HEK293T (cell line): ENCODE measurements around the gene PI4KA.
"Not testable (repeated sequence)": the region's sequence is repeated elsewhere in the genome, so short reads cannot be mapped to it uniquely, and the experiment has no call there.

ENCODE experiments used
- CTCF ChIA-PET: fragments of 350-600 bp; formaldehyde crosslinking; extraction: SDS; loops from one replicate; lab custom pipeline; 2021; ENCODE audit warnings: antibody characterized with exemption, inconsistent platforms; lab: Yijun Ruan, JAX
- POLR2A ChIA-PET: fragments of 350-600 bp; formaldehyde crosslinking; extraction: SDS; loops from one replicate; lab custom pipeline; 2020; ENCODE audit warnings: antibody characterized with exemption, inconsistent platforms; lab: Yijun Ruan, JAX
- DNase-seq: peaks from one replicate; pipeline ENCODE4 v3.0.0; 2012; ENCODE audit warnings: mixed read lengths; ENCODE audit errors: extremely low spot score
- BHLHE40 ChIP-seq: fragments of 450-650 bp; IDR thresholded peaks from 2 replicates; pipeline ENCODE4 v1.6.1; 2016; ENCODE audit warnings: mild to moderate bottlenecking, moderate library complexity, borderline replicate concordance
- CTBP1 ChIP-seq: fragments of 450-650 bp; IDR thresholded peaks from 2 replicates; pipeline ENCODE4 v1.6.1; 2016; ENCODE audit warnings: borderline replicate concordance
- ELF4 ChIP-seq: fragments of 450-650 bp; IDR thresholded peaks from 2 replicates; pipeline ENCODE4 v1.6.1; 2017; ENCODE audit warnings: antibody characterized with exemption
- FOXA1 ChIP-seq: fragments of 450-650 bp; IDR thresholded peaks from 2 replicates; pipeline ENCODE4 v1.6.1; 2016; ENCODE audit warnings: mild to moderate bottlenecking
- FOXK2 ChIP-seq: fragments of 450-650 bp; IDR thresholded peaks from 2 replicates; pipeline ENCODE4 v1.6.1; 2016; ENCODE audit warnings: mild to moderate bottlenecking
- HDGF ChIP-seq: fragments of 450-650 bp; IDR thresholded peaks from 2 replicates; pipeline ENCODE4 v1.6.1; 2017; ENCODE audit warnings: antibody characterized with exemption, borderline replicate concordance
- L3MBTL2 ChIP-seq: fragments of 450-650 bp; conservative IDR thresholded peaks from 2 replicates; pipeline ENCODE4 v1.6.1; 2016; ENCODE audit warnings: mild to moderate bottlenecking
- LEF1 ChIP-seq: fragments of 450-650 bp; IDR thresholded peaks from 2 replicates; pipeline ENCODE4 v1.6.1; 2017; ENCODE audit warnings: mild to moderate bottlenecking, borderline replicate concordance
- NFRKB ChIP-seq: fragments of 450-650 bp; IDR thresholded peaks from 2 replicates; pipeline ENCODE4 v1.6.1; 2016; ENCODE audit warnings: mild to moderate bottlenecking, moderate library complexity
- SP1 ChIP-seq: fragments of 450-650 bp; IDR thresholded peaks from 2 replicates; pipeline ENCODE4 v1.6.1; 2017
- SUZ12 ChIP-seq: fragments of 450-650 bp; IDR thresholded peaks from 2 replicates; pipeline ENCODE4 v1.6.1; 2016; ENCODE audit warnings: mild to moderate bottlenecking
- TARDBP ChIP-seq: fragments of 450-650 bp; IDR thresholded peaks from 2 replicates; pipeline ENCODE4 v1.6.1; 2016
- ZNF384 ChIP-seq: fragments of 450-650 bp; IDR thresholded peaks from 2 replicates; pipeline ENCODE4 v1.6.1; 2016
- TF ChIP-seq, protein P1 (sequence below): fragments of 450-650 bp; IDR thresholded peaks from 2 replicates; pipeline ENCODE4 v1.6.1; 2016

PI4KA gene

DNA sequence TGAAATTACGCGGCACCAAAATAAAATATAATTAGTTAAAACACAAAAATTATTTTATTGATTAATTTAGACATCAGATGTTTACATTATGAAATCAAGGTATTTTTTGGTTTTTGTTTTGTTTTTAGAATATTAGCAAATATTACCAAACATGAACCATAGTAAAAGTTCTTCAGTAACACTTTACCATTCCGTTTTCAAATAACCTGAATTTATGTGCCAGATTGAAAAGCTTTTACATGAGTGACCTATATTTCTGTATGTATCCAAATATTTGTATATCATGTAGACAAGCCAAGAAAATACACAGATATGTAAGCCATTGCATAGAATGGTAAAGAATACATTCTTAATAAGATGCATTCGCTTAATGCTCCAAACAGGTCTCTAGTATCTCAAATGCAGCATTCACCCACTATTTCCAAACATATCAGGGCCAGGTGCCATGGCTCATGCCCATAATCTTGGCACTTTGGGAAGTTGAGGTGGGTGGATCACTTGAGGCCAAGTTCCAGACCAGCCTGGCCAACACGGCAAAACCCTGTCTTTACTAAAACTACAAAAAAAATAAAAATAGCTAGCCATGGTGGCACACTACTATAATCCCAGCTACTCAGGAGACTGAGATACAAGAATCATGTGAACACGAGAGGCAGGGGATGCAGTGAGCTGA is 187.1 kb downstream of the PI4KA start:
- DNase-seq = no peak
- TF ChIP-seq TARDBP (no peak), SUZ12 (no peak), L3MBTL2 (no peak), FOXK2 (no peak), NFRKB (no peak), FOXA1 (no peak), CTBP1 (no peak), LEF1 (no peak), SP1 (no peak), HDGF (no peak), ZNF384 (no peak), BHLHE40 (no peak), ELF4 (no peak)
- TF ChIP-seq, protein P1, sequence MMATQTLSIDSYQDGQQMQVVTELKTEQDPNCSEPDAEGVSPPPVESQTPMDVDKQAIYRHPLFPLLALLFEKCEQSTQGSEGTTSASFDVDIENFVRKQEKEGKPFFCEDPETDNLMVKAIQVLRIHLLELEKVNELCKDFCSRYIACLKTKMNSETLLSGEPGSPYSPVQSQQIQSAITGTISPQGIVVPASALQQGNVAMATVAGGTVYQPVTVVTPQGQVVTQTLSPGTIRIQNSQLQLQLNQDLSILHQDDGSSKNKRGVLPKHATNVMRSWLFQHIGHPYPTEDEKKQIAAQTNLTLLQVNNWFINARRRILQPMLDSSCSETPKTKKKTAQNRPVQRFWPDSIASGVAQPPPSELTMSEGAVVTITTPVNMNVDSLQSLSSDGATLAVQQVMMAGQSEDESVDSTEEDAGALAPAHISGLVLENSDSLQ = no peak
- ChIA-PET POLR2A (no interaction called here), CTCF (no interaction called here)

DNA sequence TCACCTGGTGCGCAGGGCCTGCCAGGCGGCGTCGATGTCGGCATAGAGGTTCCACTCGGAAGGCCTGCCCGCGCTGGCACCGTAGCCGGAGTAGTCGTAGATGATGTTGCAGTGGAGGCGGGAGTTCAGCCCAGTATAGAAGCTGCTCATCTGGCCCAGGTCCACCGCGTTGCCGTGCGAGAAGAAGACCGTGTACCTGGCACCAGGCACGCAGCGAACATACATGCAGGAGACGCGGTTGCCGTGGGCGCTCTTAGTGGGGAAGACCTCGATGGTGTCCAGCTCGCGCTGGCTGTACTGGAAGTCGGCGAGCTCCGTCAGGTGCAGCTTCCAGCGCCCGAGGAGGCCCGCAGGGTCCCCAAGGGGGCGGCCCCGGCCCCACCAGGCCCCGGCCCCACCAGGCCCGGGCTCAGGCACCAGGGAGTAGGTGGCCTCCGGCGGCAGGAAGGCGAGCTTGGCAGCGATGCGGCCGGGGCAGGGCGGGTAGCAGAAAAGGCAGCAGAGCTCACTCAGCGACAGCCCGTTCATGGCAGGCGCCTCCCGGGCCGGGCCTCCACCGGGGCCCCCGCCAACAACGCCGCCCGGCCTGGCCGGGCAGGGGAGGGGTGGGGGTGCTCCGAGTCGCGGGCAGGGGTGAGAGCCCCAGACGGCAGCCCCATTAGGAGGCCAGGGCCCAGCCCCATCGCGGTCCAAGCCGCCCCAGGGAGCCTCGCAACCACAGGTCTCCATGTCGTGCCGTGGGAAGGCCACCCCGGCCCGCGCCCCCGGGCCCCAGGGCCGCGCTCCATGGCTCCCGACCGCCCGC is 188.0 kb downstream of the PI4KA start:
- not testable (repeated sequence) for DNase-seq

DNA sequence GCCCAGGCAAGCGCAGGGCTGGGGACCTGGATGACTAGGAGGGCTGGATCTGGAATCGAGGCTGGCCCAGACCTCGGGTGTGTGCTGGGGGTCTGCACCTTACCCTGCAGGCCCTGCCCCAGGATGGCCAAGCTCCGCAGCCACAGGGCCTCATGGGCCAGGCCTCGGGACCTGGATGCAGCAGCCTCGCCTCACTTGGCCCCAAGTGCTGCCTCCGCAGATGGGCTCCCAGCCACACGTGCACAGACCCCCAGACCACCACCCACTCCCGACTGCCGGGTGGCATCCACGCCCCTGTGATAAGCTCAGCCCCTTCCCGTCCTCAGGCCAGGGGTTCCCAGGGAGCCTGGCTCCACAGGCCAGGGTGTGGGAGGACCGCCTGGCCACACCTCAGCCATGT is 188.7 kb downstream of the PI4KA start:
- CTCF ChIA-PET, POLR2A ChIA-PET, DNase-seq: not testable (repeated sequence)

More for the DNA sequence above, 188.0 kb downstream of the PI4KA start:
- POLR2A ChIA-PET, CTCF ChIA-PET: not testable (repeated sequence)

DNA sequence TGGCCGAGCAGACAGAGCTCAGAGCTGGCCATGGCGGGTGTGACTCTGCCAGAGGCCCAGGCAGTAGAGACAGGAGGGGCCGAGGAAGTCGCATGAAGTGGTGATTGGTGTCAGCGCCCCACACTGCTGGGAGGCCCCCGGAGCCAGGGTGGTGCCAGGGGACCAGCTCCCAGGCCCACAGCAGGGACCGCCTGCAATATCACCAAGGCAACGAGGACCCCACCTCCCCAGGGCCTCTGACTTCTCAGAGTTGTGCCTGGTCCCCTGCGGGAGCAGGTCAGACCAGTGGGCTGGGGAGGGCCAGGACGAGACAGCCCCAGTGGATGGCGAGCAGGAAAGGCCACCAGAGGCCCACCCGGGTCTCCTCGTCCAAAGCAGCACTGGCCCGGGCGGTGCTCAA is 189.1 kb downstream of the PI4KA start:
- DNase-seq, POLR2A ChIA-PET, CTCF ChIA-PET: not testable (repeated sequence)

DNA sequence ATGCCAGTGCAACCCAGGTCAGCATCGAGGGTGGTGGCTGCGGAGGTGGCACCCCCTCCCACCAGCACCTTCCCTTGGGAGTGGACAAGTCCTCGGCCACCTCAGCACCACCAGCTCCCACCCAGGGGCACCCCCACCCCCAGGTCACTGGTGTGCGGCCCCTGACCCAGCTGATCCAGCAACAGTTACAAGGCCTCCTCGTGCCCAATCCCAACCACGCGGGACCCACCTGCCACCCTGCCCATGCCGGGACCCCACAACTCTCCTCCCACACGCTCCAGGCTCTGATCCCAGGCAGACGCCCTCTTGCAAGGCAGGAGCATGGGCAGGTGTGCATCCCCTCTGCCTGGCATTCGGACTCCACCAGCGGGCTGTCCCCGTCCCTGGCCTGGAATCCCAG is 189.8 kb downstream of the PI4KA start:
- POLR2A ChIA-PET, CTCF ChIA-PET, DNase-seq: not testable (repeated sequence)

DNA sequence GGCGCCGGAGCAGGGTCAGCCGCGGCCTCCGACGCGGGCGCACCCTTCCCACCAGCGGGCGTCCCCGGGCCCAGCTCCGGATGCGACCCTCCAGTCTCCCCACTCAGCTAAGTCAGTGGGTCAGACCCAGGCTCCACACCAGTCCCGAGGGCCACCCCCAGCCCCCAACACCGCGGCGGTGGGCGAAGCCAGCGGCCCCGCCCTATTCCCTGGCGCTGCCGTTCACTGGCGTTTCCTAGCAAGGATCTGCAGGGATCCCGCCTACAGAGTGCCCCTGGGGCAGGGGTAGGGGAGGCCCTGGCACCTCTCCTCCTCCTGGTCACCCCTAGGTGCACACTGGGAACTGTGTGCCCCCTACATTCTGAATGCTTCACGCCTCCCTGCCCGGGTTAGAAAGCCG is 190.4 kb downstream of the PI4KA start:
- DNase-seq, POLR2A ChIA-PET, CTCF ChIA-PET: not testable (repeated sequence)

DNA sequence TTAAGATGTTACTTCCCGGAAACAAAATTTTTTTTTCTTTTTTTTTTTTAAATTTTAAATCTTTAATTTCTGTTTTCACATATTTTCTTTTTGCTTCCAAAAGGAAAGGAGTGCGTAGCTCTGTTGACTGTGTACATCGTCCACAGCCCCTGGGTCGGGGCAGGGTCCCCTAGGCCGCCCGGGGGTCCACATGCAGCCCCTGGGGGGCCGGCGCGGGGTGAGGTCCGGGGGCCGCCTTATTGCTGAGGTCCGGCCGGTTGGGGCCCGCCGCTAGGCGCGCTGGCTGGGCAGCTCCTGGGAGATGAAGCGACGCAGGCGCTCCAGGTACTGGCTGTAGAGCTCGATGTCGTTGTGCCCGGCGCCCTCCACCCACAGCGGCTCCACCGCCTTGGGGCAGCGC is 191.1 kb downstream of the PI4KA start:
- CTCF ChIA-PET = interaction anchor here (0.7 kb wide), 1 partner anchor 13 kb away, joined by 3 read pairs; no protein-coding TSS in a partner anchor
- POLR2A ChIA-PET = not testable (repeated sequence)

DNA sequence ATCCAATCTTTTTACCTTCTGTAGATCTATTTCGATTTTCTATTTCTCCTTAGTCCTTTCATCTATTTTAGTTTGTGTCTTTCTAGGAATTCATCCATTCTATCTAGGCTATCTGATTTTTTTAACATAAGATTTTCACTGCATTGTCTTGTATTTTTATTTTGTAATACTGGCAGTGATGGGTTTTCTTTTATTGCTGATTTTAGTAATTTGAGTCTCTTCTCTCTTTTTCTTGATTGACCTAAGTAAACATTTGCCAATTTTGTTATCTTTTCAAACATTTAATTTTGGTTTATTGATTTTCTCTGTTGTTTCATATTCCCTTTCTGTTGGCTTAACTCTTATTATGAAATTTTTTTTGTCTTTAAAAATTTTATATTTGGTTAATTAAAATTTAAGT is 192.1 kb downstream of the PI4KA start:
- POLR2A ChIA-PET = interaction anchor here (0.6 kb wide), 1 partner anchor 9 kb away, joined by 3 read pairs; no protein-coding TSS in a partner anchor
- CTCF ChIA-PET = no interaction called here
- DNase-seq = no peak

More for the DNA sequence above, 191.1 kb downstream of the PI4KA start:
- DNase-seq = not testable (repeated sequence)

DNA sequence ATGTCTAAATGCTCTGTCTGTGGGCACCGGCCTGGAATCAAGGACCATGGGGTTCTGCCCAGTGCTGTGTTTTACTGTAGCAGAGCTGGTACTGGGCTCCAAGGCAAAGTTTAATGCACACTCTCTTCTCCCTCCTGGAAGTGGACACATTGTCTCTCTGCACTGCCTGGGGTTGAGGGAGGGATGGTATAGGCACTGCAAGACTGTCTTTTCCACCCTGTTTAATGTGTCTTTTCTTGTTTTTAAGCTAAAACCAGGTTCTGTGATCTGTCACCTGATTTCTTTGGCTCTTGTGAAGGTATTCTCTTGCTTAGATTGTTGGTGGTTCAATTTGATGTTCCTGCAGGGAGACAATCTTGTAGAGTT is 194.0 kb downstream of the PI4KA start:
- TF ChIP-seq SUZ12 (no peak), FOXK2 (no peak), L3MBTL2 (no peak), ZNF384 (no peak), SP1 (no peak), BHLHE40 (no peak)
- TF ChIP-seq, protein P1 = no peak
- DNase-seq = no peak
- CTCF ChIA-PET = interaction anchor here (1.0 kb wide), 1 partner anchor 100 kb away, joined by 3 read pairs; no protein-coding TSS in a partner anchor
- POLR2A ChIA-PET = no interaction called here

More for the DNA sequence above, 192.1 kb downstream of the PI4KA start:
- TF ChIP-seq CTBP1 (no peak), SUZ12 (no peak), NFRKB (no peak), LEF1 (no peak), TARDBP (no peak)
